ENCODE data around the gene PINLYP.

Gene PINLYP

DNA sequence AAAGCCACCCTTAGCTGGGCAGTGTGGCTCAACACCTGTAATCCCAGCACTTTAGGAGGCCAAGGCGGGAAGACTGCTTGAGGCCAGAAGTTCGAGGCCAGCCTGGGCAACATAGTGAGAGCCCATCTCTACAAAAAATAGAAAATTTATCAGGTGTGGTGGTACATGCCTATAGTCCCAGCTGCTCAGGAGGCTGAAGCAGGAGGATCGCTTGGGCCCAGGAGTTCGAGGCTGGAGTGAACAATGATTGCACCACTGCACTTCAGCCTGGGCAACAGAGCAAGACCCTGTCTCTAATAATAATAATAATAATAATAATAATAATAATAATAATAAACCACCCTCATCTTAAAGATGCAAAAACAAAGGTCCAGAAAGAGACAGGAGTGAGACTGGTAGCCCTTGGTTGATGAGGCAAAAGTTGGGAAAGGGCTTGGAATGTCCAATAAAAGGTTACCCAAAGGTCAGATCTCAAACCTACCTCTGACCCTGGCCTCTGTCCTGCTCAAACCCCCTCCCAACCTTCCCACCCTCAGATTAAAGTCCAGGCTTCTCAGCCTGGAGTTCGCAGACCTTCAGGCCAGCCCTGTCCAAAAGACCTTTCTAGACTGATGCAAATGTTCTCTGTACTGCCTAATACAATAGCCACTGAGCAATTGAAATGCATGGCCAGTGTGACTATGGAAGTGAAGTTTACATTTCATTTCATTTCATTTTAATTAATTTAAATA is 33.5 kb upstream of the PINLYP start:
- H3K27me3 ChIP-seq (ENCODE audit: insufficient read depth, poor library complexity, severe bottlenecking): no peaks in the 10 kb centered on the region
- no peak for DNase-seq (ENCODE audit: low read depth in 1 of 2, low spot score in 1 of 2)
- TF ChIP-seq GABPA (IDR thresholded peaks at IDR 0.05; ENCODE audit: low read depth): no peak
- TF ChIP-seq POLR2AphosphoS5 (IDR thresholded peaks at IDR 0.05; ENCODE audit: low read depth): no peak
- TF ChIP-seq, protein P1, sequence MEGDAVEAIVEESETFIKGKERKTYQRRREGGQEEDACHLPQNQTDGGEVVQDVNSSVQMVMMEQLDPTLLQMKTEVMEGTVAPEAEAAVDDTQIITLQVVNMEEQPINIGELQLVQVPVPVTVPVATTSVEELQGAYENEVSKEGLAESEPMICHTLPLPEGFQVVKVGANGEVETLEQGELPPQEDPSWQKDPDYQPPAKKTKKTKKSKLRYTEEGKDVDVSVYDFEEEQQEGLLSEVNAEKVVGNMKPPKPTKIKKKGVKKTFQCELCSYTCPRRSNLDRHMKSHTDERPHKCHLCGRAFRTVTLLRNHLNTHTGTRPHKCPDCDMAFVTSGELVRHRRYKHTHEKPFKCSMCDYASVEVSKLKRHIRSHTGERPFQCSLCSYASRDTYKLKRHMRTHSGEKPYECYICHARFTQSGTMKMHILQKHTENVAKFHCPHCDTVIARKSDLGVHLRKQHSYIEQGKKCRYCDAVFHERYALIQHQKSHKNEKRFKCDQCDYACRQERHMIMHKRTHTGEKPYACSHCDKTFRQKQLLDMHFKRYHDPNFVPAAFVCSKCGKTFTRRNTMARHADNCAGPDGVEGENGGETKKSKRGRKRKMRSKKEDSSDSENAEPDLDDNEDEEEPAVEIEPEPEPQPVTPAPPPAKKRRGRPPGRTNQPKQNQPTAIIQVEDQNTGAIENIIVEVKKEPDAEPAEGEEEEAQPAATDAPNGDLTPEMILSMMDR (IDR thresholded peaks at IDR 0.05; ENCODE audit: insufficient read depth, low read length): no peak
- no peak for TF ChIP-seq SPI1 (IDR thresholded peaks at IDR 0.05; ENCODE audit: borderline replicate concordance, low read depth)
- TF ChIP-seq, protein P2, sequence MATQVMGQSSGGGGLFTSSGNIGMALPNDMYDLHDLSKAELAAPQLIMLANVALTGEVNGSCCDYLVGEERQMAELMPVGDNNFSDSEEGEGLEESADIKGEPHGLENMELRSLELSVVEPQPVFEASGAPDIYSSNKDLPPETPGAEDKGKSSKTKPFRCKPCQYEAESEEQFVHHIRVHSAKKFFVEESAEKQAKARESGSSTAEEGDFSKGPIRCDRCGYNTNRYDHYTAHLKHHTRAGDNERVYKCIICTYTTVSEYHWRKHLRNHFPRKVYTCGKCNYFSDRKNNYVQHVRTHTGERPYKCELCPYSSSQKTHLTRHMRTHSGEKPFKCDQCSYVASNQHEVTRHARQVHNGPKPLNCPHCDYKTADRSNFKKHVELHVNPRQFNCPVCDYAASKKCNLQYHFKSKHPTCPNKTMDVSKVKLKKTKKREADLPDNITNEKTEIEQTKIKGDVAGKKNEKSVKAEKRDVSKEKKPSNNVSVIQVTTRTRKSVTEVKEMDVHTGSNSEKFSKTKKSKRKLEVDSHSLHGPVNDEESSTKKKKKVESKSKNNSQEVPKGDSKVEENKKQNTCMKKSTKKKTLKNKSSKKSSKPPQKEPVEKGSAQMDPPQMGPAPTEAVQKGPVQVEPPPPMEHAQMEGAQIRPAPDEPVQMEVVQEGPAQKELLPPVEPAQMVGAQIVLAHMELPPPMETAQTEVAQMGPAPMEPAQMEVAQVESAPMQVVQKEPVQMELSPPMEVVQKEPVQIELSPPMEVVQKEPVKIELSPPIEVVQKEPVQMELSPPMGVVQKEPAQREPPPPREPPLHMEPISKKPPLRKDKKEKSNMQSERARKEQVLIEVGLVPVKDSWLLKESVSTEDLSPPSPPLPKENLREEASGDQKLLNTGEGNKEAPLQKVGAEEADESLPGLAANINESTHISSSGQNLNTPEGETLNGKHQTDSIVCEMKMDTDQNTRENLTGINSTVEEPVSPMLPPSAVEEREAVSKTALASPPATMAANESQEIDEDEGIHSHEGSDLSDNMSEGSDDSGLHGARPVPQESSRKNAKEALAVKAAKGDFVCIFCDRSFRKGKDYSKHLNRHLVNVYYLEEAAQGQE (IDR thresholded peaks at IDR 0.05; ENCODE audit: insufficient replicate concordance, low read depth): no peak
- no peak overlapping the region for H3K27ac ChIP-seq (replicated peaks)
- no peak overlapping the region for H3K4me3 ChIP-seq (replicated peaks; ENCODE audit: insufficient read depth, low read length)

DNA sequence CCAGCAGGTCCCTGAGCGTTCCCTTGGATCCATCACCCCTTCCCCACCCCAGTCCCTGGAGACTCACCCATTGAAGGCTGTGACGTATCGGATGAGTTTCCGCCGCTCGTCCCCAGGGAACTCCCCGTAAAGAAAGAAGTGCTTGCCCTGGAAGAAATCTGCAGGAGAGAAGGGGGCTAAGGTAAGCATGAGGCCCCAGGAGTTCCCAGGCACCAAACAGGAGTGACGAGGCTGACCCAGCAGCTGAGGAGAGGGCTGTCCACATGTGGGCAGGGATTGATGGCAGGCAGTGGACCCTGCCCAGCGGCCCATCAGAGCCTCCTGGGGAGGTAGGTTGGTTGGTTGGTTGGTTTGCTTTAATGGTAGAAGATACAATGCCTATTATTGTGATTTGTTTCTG is 31.5 kb upstream of the PINLYP start:
- Histone ChIP-seq H3K27me3 (ENCODE audit: insufficient read depth, poor library complexity, severe bottlenecking) (no peaks in the 10 kb centered on the region), H3K4me3 (replicated peaks; ENCODE audit: insufficient read depth, low read length) (no peak overlapping the region), H3K27ac (replicated peaks) (no peak overlapping the region)
- no peak for DNase-seq (ENCODE audit: low read depth in 1 of 2, low spot score in 1 of 2)
- no peak for TF ChIP-seq GABPA (IDR thresholded peaks at IDR 0.05; ENCODE audit: low read depth)
- TF ChIP-seq SPI1 (IDR thresholded peaks at IDR 0.05; ENCODE audit: borderline replicate concordance, low read depth): no peak
- TF ChIP-seq POLR2AphosphoS5 (IDR thresholded peaks at IDR 0.05; ENCODE audit: low read depth): no peak
- TF ChIP-seq, protein P2 (IDR thresholded peaks at IDR 0.05; ENCODE audit: insufficient replicate concordance, low read depth): no peak
- TF ChIP-seq, protein P1 (IDR thresholded peaks at IDR 0.05; ENCODE audit: insufficient read depth, low read length): no peak

DNA sequence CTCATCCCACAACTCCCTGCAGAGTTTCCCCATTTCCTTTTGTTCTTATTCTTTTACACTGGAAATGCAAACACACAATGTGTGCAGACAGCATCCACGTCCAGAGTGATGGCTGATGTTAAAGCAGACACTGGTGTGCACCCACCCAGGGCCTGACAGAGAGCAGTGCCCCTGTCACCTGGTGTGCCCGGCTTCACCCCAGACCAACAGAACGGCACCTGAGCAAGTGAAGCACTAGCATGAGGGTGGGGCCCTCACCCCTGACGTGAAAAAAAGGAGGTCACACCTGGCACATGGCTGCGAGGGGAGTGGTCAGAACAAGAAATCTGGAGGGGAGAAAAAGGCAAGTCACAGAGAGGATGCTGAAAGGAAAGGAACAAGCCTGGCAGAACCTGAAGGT is 30.3 kb upstream of the PINLYP start:
- no peak for DNase-seq (ENCODE audit: low read depth in 1 of 2, low spot score in 1 of 2)
- TF ChIP-seq, protein P2 (IDR thresholded peaks at IDR 0.05; ENCODE audit: insufficient replicate concordance, low read depth): no peak
- TF ChIP-seq GABPA (IDR thresholded peaks at IDR 0.05; ENCODE audit: low read depth) (no peak), POLR2AphosphoS5 (IDR thresholded peaks at IDR 0.05; ENCODE audit: low read depth) (no peak), SPI1 (IDR thresholded peaks at IDR 0.05; ENCODE audit: borderline replicate concordance, low read depth) (no peak)
- TF ChIP-seq, protein P1 (IDR thresholded peaks at IDR 0.05; ENCODE audit: insufficient read depth, low read length): no peak
- no peak overlapping the region for H3K4me3 ChIP-seq (replicated peaks; ENCODE audit: insufficient read depth, low read length)
- H3K27ac ChIP-seq (replicated peaks): no peak overlapping the region
- H3K27me3 ChIP-seq (ENCODE audit: insufficient read depth, poor library complexity, severe bottlenecking): no peaks in the 10 kb centered on the region
